Aorta (tissue), 5 donors: Measurements from ENCODE around the gene ARHGAP22. TPM values are rescaled to one million over a fixed set of nuclear protein-coding genes. Genes with fewer than 3 reads are reported as not detected.

Experiments
- ATAC-seq: fragments of 200-7000 bp; cut with Tn5 transposase; one replicate; pipeline ENCODE4 v1.9.1; 2022; ENCODE audit warnings: moderate library complexity; ENCODE audit not compliant: low FRiP score
- DNase-seq, 2 donors: peaks; one replicate each; pipeline ENCODE4 v3.0.0-alpha.2; 2020
- H3K27ac ChIP-seq, 2 donors: one replicate each; pipeline ENCODE4 v1.5.1; 2013; ENCODE audit warnings: low read length in 2 of 2, mild to moderate bottlenecking in 2 of 2, moderate library complexity in 2 of 2, control low read depth in 1 of 2, inconsistent platforms in 1 of 2, low read depth in 1 of 2
- H3K27me3 ChIP-seq, 2 donors: one replicate each; pipeline ENCODE4 v1.6.1; 2013; ENCODE audit warnings: control low read depth in 1 of 2, low read length in 1 of 2, mild to moderate bottlenecking in 1 of 2, moderate library complexity in 1 of 2; ENCODE audit not compliant: insufficient read depth in 2 of 2, control insufficient read depth in 1 of 2
- H3K36me3 ChIP-seq, 2 donors: one replicate each; pipeline ENCODE4 v1.6.1; 2013; ENCODE audit warnings: control low read depth in 1 of 2, low read length in 1 of 2, mild to moderate bottlenecking in 1 of 2; ENCODE audit not compliant: insufficient read depth in 2 of 2, control insufficient read depth in 1 of 2
- H3K4me1 ChIP-seq, 2 donors: one replicate each; pipeline ENCODE4 v1.6.1; 2013; ENCODE audit warnings: low read length in 2 of 2, control low read depth in 1 of 2, mild to moderate bottlenecking in 1 of 2, moderate library complexity in 1 of 2; ENCODE audit not compliant: insufficient read depth in 2 of 2, control insufficient read depth in 1 of 2
- H3K4me3 ChIP-seq, 2 donors: one replicate each; pipeline ENCODE4 v1.5.1; 2013; ENCODE audit warnings: low read length in 2 of 2, control low read depth in 1 of 2, mild to moderate bottlenecking in 1 of 2
- H3K9me3 ChIP-seq: one replicate; pipeline ENCODE4 v1.6.1; 2013; ENCODE audit warnings: mild to moderate bottlenecking, low read length; ENCODE audit not compliant: control insufficient read depth
- WGBS, 2 donors: extraction: QIAGEN DNeasy Blood & Tissue Kit; methylation state at CpG; one replicate each; pipeline ENCODE4 v1.1.7; 2013; 5-methylcytosine and 5-hydroxymethylcytosine counted together
- intact Hi-C, 2 donors: fragments of 100-400 bp; cut with DNase I; formaldehyde crosslinking; loops; one replicate each; pipeline versions ENCODE4 v1.14.2 to v1.15.0; 2022
- polyA plus RNA-seq, 2 donors: library from polyadenylated mRNA; stranded (reverse); fragments of 200-250 nt; gene quantifications; one replicate each; pipeline ENCODE4 v1.2.3, GENCODE V29; 2013
- total RNA-seq, 2 donors: library from RNA; stranded (reverse); fragmentation: NEBNext Ultra II Directional; extraction: Animal tissue kit (Norgen Biotek cat#: 25700); gene quantifications; one replicate each; pipeline ENCODE4 v1.2.1, GENCODE V29; 2021
- donor health status: healthy with polysubstance abuse.
- donor health status: Bipolar disorder and iron deficiency.
- donor health status: DM: no; HTN: no; CAD: no.
- donor health status: DM: no; HTN: no; CAD: no.
- donor health status: DM: yes; HTN: yes; CAD: no.

The ARHGAP22 gene
- total and polyA plus RNA-seq, 4 donors: 6.1 to 29.1 (median 17.1) TPM

DNA sequence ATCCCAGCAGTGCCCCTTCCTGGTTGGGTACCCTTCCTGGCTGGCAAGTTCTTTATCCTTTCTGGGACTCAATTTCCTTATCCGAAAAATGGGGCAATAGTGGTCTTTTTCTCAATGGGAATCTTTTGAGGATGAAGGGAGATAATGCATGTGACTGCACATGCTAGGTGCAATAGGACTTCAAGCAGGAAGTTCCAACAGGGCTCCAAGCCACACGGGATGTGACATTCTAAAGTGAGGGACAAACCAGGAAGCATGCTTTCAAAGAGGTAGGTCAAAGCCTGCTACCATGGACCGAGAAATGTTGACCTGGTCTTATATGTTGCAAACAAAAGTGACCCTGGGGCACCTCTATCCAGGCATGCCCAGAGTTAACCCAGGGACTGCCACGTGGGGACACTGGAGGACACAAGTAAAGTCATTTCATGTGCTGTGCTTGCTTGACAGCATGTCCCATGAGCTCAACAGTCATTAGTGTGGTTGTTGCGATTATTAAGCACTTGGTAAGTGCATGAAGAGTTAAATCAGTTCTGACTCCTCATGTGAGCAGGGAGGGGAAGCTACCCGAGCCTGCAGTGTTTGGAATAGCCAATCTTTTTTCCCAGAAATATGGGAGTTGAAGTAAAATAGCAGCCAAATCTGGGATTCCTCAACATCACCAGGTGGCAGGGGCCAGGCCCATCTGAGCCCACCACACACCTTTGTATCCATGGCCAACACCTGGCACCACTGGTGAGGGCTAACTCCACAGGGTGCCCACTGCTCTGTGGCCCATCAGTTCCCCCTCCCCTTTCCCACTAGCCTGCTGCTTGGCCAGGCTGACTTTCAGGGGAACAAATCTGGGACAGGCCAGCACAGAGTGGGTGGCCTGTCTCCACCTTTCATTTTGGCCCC is 5.7 kb downstream of the ARHGAP22 start:
- Histone ChIP-seq H3K27me3 (no peaks in the 10 kb centered on the region), H3K4me1 (no peaks in the 10 kb centered on the region), H3K4me3 (no peak overlapping the region), H3K36me3 (no peaks in the 10 kb centered on the region), H3K9me3 (no peaks in the 10 kb centered on the region), H3K27ac (no peak overlapping the region)
- intact Hi-C loops: no loop called here
- peak in 1 of 2 donors; percentile 50 for DNase-seq
- WGBS, 2 donors: 75 to 76% methylated on average over 6 of the region's 6 CpGs
- ATAC-seq: no peak

GRCh38 chr10:48598243-48598935 is 6.5 kb downstream of the ARHGAP22 start:
- Histone ChIP-seq H3K27ac (no peak overlapping the region), H3K4me1 (no peaks in the 10 kb centered on the region), H3K27me3 (no peaks in the 10 kb centered on the region), H3K9me3 (no peaks in the 10 kb centered on the region), H3K4me3 (no peak overlapping the region), H3K36me3 (no peaks in the 10 kb centered on the region)
- peak in 1 of 2 donors; percentile 38 for DNase-seq
- ATAC-seq: no peak
- 84 to 90% methylated on average over 6 to 7 of the region's 7 CpGs for WGBS, 2 donors
- intact Hi-C loops: no loop called here

DNA sequence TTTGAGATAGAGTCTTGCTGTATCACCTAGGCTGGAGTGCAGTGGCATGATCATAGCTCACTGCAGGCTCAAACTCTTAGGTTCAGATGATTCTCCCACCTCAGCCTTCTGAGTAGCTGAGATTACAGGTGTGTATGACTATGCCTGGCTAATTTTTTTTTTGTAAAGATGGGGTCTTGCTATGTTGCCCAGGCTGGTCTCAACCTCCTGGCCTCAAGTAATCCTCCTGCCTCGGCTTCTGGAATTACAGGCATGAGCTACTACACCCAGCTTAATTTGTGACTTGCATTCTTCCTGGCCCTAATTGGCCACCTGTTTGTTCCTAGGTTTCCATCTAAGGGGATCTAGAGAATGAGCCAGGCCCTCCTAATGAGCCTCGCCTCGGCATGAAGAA is 9.3 kb downstream of the ARHGAP22 start:
- no peak for DNase-seq
- Histone ChIP-seq H3K4me1 (no peaks in the 10 kb centered on the region), H3K36me3 (no peaks in the 10 kb centered on the region), H3K27me3 (no peaks in the 10 kb centered on the region), H3K9me3 (no peaks in the 10 kb centered on the region), H3K4me3 (no peak overlapping the region), H3K27ac (no peak overlapping the region)
- 96 to 99% methylated on average over 3 of the region's 3 CpGs for WGBS, 2 donors
- intact Hi-C loops: no loop called here
- ATAC-seq: no peak

DNA sequence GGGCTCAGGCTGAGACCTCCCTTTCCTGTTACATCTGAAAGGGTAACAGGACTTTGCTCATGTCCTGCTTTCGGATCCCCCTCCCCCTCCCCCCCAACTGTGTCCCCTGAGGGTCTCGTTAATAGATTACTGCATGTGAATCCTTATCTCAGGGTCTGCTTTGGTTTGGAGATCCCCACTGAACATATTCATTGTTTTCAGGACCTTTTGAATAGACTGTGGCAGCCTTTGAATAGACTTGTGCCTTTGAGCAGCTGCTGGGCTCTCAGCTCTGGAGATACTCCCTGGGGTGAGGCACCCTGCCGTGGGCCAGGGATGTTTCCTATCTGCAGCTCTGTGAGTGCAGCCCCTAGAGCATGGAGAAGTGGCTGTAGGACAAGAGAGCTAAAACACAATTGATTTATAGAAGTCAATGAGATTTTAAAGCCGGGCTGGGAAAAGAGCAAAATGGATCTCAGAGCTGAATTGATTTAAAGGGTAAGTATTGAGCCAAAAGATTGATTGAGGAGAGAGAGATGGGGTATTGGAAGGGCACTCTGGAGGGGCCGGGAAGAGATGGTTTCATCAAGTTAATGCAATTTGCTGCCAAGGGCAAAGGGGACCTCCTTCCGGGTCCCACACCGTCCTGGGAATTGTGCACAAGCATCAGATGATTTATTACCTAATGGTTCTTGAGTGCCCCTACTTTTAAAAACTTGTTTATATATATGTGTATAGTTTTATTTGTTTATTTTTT is 9.9 kb downstream of the ARHGAP22 start:
- Histone ChIP-seq H3K9me3 (no peaks in the 10 kb centered on the region), H3K27ac (no peak overlapping the region), H3K4me3 (no peak overlapping the region), H3K27me3 (no peaks in the 10 kb centered on the region), H3K4me1 (no peaks in the 10 kb centered on the region), H3K36me3 (no peaks in the 10 kb centered on the region)
- ATAC-seq (no peak), DNase-seq (no peak)
- intact Hi-C loops: no loop called here
- 92 to 93% methylated on average over 7 of the region's 7 CpGs for WGBS, 2 donors

- no peak for ATAC-seq
- H3K4me1 ChIP-seq: no peaks in the 10 kb centered on the region
Measured at GRCh38 chr10:48594371-48594770, 10.5 kb downstream of the ARHGAP22 start.

DNA sequence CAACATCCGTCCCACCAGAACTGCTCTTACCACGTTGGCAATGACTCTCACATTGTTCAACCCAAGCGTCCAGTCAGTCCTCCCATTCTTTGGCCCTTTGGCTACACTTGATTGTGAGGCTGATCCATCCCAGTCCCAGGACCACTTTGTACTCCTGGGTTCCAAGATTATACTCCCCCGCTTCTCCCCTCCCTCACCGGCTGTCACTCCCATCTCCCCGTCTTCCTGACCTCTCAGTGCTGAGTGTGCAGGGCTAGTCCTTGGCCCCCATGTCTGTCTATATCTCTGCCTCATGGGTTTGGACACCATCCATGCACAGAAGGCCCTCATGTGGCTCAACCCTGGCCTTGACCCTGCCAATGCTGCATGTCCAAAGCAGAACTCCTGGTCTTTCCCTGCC is 12.5 kb downstream of the ARHGAP22 start:
- no peaks in the 10 kb centered on the region for H3K27me3 ChIP-seq
- no peak for ATAC-seq
- H3K27ac ChIP-seq: no peak overlapping the region
- H3K36me3 ChIP-seq: no peaks in the 10 kb centered on the region
- 94 to 96% methylated on average over 6 of the region's 6 CpGs for WGBS, 2 donors
- H3K9me3 ChIP-seq: no peaks in the 10 kb centered on the region
- H3K4me1 ChIP-seq: no peaks in the 10 kb centered on the region
- intact Hi-C loops: loop anchor here in 1 of 2 donors (2.0 kb wide), 1 partner anchor 32 kb away; no protein-coding TSS in a partner anchor
- no peak overlapping the region for H3K4me3 ChIP-seq
- DNase-seq: no peak

More at GRCh38 chr10:48594371-48594770, 10.5 kb downstream of the ARHGAP22 start:
- no peaks in the 10 kb centered on the region for H3K9me3 ChIP-seq
- no peaks in the 10 kb centered on the region for H3K27me3 ChIP-seq
- H3K27ac ChIP-seq: no peak overlapping the region
- no peaks in the 10 kb centered on the region for H3K36me3 ChIP-seq
- 97% methylated on average over 4 of the region's 4 CpGs for WGBS, 2 donors
- no peak overlapping the region for H3K4me3 ChIP-seq
- no peak for DNase-seq
- intact Hi-C loops: no loop called here

DNA sequence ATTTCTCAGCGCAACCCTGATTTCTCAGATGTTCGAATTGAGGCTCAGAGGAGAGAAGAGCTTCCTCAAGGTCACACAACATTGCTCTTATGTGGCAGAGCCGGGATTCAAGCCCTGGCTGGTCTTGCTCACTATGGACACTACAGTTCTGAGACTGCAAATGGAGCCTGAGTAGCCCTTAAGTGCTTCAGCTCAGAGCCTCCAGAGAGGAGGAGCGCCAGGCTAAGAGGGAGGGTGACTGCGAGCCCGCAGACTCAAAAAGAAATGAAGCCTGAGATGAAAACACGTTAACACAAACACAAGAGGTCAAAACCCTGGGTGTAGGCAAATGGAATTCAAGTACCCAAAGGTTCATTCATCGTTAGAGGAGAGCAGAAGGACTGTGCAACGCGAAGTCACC is 13.9 kb downstream of the ARHGAP22 start:
- ATAC-seq (no peak), DNase-seq (no peak)
- Histone ChIP-seq H3K36me3 (no peaks in the 10 kb centered on the region), H3K27me3 (no peaks in the 10 kb centered on the region), H3K4me3 (no peak overlapping the region), H3K4me1 (no peaks in the 10 kb centered on the region), H3K9me3 (no peaks in the 10 kb centered on the region), H3K27ac (no peak overlapping the region)
- intact Hi-C loops: no loop called here
- 95 to 96% methylated on average over 10 of the region's 10 CpGs for WGBS, 2 donors

DNA sequence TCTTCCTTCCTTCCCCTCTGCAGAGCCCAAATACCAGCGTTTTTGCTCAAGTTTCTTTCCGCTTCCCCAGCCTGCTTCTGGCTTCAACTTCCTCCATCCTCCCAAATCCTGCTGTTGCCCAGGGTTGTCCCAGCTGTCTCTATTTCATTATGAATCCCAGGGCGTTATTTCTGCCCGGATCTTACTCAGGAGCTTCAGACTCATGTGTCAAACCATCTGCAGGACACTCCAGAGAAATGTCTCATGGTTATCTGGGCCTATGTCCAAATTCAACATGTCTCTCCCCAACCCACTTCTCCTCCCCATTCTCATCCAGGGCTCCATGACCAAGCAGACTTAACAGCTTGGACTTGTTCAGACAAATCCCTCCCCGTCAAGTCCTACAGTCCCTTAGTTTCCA is 15.6 kb downstream of the ARHGAP22 start:
- Histone ChIP-seq H3K36me3 (no peaks in the 10 kb centered on the region), H3K27me3 (no peaks in the 10 kb centered on the region), H3K9me3 (no peaks in the 10 kb centered on the region), H3K27ac (no peak overlapping the region), H3K4me1 (no peaks in the 10 kb centered on the region), H3K4me3 (no peak overlapping the region)
- intact Hi-C loops: no loop called here
- ATAC-seq (peak; percentile 52), DNase-seq (no peak)
- WGBS, 2 donors: 44 to 47% methylated on average over 5 of the region's 5 CpGs
